HCT116 (cell line): ENCODE data around the gene SETD3. TPM values are rescaled to one million over a fixed set of nuclear protein-coding genes. Genes with fewer than 3 reads are reported as not detected.

ENCODE experiments used
- ATAC-seq: fragments of 200-7000 bp; cut with Tn5 transposase; 2 replicates; pipeline ENCODE4 v1.9.1; 2020; ENCODE audit warnings: mild to moderate bottlenecking, moderate library complexity
- BruUV-seq: library from RNA; stranded (reverse); fragments of 400-500 nt; replicated peaks from 2 replicates; lab custom pipeline; 2021; lab: Mats Ljungman, UMichigan
- CTCF ChIA-PET: fragments of 300-600 bp; sonication (Branson Sonifier 250); formaldehyde crosslinking; loops from one replicate; lab custom pipeline; 2021; ENCODE audit warnings: antibody characterized with exemption; lab: Charles Lee
- POLR2A ChIA-PET: fragments of 300-600, 350-600 bp; sonication (Branson Sonifier 250); formaldehyde crosslinking; loops from one replicate; lab custom pipeline; 2021; ENCODE audit warnings: antibody characterized with exemption; lab: Charles Lee
- RAD21 ChIA-PET, 2 experiments: fragments of 300-600 bp; sonication (Branson Sonifier 250); formaldehyde crosslinking; loops; one replicate each; lab custom pipeline; 2023; ENCODE audit warnings: low total read pairs in 2 of 2; ENCODE audit not compliant: uncharacterized antibody in 2 of 2, unreplicated experiment in 2 of 2, low non-redundant PET in 1 of 2; lab: Charles Lee
- DNase-seq: peaks from one replicate; pipeline ENCODE4 v3.0.0-alpha.2; 2010; ENCODE audit warnings: low read depth, low spot score
- H2AFZ ChIP-seq: fragments of 200-600 bp; shearing (Covaris generic), sonication (generic); 2 replicates; pipeline ENCODE4 v1.6.1; 2017; ENCODE audit warnings: low read depth, mixed run types, mixed read lengths, antibody characterized with exemption, low read length; ENCODE audit not compliant: poor library complexity, severe bottlenecking
- H3K27ac ChIP-seq: 2 replicates; pipeline ENCODE4 v1.5.1; 2012; ENCODE audit warnings: low read depth, low read length
- H3K27me3 ChIP-seq: fragments of 200-600 bp; sonication (generic); 2 replicates; pipeline ENCODE4 v1.6.1; 2016; ENCODE audit warnings: mixed run types, low read length, mixed read lengths; ENCODE audit not compliant: insufficient read depth
- H3K36me3 ChIP-seq, 2 experiments: fragments of 200-500 bp in 1 of 2; fragments of 200-600 bp in 1 of 2; sonication (Bioruptor generic) in 1 of 2; sonication (generic) in 1 of 2; 2 replicates each; pipeline versions ENCODE4 v1.5.1 to v1.6.1; 2014 to 2016; ENCODE audit warnings: low read length in 2 of 2, inconsistent platforms in 1 of 2, mixed read lengths in 1 of 2, mixed run types in 1 of 2; ENCODE audit not compliant: insufficient read depth in 2 of 2, control insufficient read depth in 1 of 2
- H3K4me1 ChIP-seq, 2 experiments: fragments of 200-600 bp in 1 of 2; sonication (generic) in 1 of 2; 2 replicates each; pipeline versions ENCODE4 v1.5.1 to v1.6.1; 2012 to 2017; ENCODE audit warnings: low read length in 2 of 2, inconsistent platforms in 1 of 2, mild to moderate bottlenecking in 1 of 2, mixed read lengths in 1 of 2, mixed run types in 1 of 2, moderate library complexity in 1 of 2; ENCODE audit not compliant: insufficient read depth in 2 of 2, control insufficient read depth in 1 of 2
- H3K4me2 ChIP-seq: fragments of 200-600 bp; sonication (generic); 2 replicates; pipeline ENCODE4 v1.6.1; 2017; ENCODE audit warnings: mixed run types, low read length, mixed read lengths
- H3K4me3 ChIP-seq, 2 experiments: fragments of 200-600 bp in 1 of 2; sonication (generic) in 1 of 2; replicated peaks in 1 of 2; 2 replicates each; pipeline ENCODE4 v1.5.1; 2011 to 2016; ENCODE audit warnings: low read length in 2 of 2, control low read depth in 1 of 2, low read depth in 1 of 2, mild to moderate bottlenecking in 1 of 2, mixed read lengths in 1 of 2, mixed run types in 1 of 2
- H3K79me2 ChIP-seq: fragments of 200-600 bp; sonication (generic); 2 replicates; pipeline ENCODE4 v1.6.1; 2017; ENCODE audit warnings: mild to moderate bottlenecking, mixed run types, low read length, moderate library complexity, mixed read lengths; ENCODE audit not compliant: insufficient read depth
- H3K9ac ChIP-seq: fragments of 200-600 bp; sonication (generic); 2 replicates; pipeline ENCODE4 v1.6.1; 2016; ENCODE audit warnings: low read length, mixed read lengths
- H3K9me2 ChIP-seq: fragments of 200-600 bp; sonication (generic), shearing (Covaris generic); 2 replicates; pipeline ENCODE4 v1.6.1; 2017; ENCODE audit warnings: mixed run types, mild to moderate bottlenecking, moderate library complexity; ENCODE audit not compliant: insufficient read depth
- H3K9me3 ChIP-seq, 2 experiments: fragments of 200-500 bp in 1 of 2; fragments of 200-600 bp in 1 of 2; sonication (Bioruptor generic) in 1 of 2; sonication (generic) in 1 of 2; 2 replicates each; pipeline ENCODE4 v1.6.1; 2014 to 2017; ENCODE audit warnings: low read length in 2 of 2, mixed read lengths in 2 of 2, inconsistent platforms in 1 of 2, low read depth in 1 of 2, mild to moderate bottlenecking in 1 of 2, mixed run types in 1 of 2, moderate library complexity in 1 of 2; ENCODE audit not compliant: control insufficient read depth in 1 of 2, insufficient read depth in 1 of 2
- H4K20me1 ChIP-seq: fragments of 200-600 bp; sonication (generic), shearing (Covaris generic); 2 replicates; pipeline ENCODE4 v1.6.1; 2017; ENCODE audit warnings: mixed run types, mild to moderate bottlenecking, moderate library complexity; ENCODE audit not compliant: insufficient read depth
- CBX3 ChIP-seq: IDR thresholded peaks from 2 replicates; pipeline ENCODE4 v1.6.1; 2012; ENCODE audit warnings: low read depth
- EZH2 ChIP-seq: fragments of 200-600 bp; sonication (generic); IDR thresholded peaks from 2 replicates; pipeline ENCODE4 v1.6.1; 2017; ENCODE audit warnings: antibody characterized with exemption, mixed run types
- FOSL1 ChIP-seq: IDR thresholded peaks from 2 replicates; pipeline ENCODE4 v1.6.1; 2012; ENCODE audit warnings: low read depth
- JUND ChIP-seq: IDR thresholded peaks from 2 replicates; pipeline ENCODE4 v1.6.1; 2012
- RAD21 ChIP-seq: IDR thresholded peaks from 2 replicates; pipeline ENCODE4 v1.6.1; 2012; ENCODE audit warnings: low read depth, mild to moderate bottlenecking
- ZBTB33 ChIP-seq: IDR thresholded peaks from 2 replicates; pipeline ENCODE4 v1.6.1; 2011; ENCODE audit warnings: mild to moderate bottlenecking, low read length, moderate library complexity; ENCODE audit not compliant: insufficient replicate concordance; ENCODE audit errors: extremely low read depth
- intact Hi-C: fragments of 100-400 bp; cut with micrococcal nuclease; formaldehyde crosslinking; loops from 2 replicates; pipeline ENCODE4 v1.10.0; 2022
- total RNA-seq: library from RNA; stranded (reverse); gene quantifications from one replicate; pipeline ENCODE4 v1.2.1, GENCODE V29; 2021; ENCODE audit not compliant: unreplicated experiment

The SETD3 gene
- total RNA-seq, 1 experiment from 2014 or later = 46.6 TPM

DNA sequence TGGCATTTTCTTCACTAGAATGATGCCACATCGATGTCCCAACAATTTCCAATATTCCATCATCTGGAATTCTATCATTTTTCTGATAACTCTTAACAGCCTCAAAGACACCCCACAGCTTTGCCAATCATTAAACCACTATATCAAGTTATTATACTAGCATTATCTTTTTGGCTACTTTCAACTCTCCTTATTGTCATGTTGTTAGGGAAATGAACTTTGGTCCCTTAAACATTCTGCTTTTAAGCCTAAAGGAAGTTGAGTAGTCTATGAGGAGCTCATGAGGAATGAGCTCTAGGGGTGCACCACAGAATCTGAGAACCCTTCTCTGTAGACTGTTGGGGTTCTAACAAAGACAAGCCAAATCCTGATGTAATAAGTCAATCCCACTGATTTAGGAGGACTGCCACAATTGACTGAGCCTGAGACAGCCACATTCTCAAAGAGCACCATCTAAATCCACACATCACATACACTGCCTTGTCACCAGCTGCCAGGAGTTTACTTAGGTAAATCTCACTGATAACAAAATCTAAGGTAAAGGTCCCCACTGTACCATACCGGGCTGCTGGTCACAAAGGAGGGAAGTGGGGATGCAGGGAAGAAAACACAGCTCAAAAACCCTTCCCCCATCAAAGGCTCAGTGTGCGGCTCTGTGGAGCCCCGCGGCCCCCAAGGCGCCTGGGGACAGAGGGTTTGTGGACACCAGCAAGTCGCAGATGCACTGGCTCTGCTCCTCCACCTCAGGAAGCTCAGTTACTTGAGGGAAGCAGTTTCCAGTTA, 58.2 kb downstream of the SETD3 start:
- DNase-seq = no peak
- no peak overlapping the region for H3K9ac ChIP-seq

More for the DNA sequence above, 58.2 kb downstream of the SETD3 start:
- Histone ChIP-seq H3K9me3 (no peaks in the 10 kb centered on the region), H3K4me3 (no peak overlapping the region), H4K20me1 (no peaks in the 10 kb centered on the region), H3K9me2 (no peaks in the 10 kb centered on the region), H3K27me3 (no peaks in the 10 kb centered on the region), H3K36me3 (no peaks in the 10 kb centered on the region), H3K4me1 (no peaks in the 10 kb centered on the region), H3K79me2 (no peaks in the 10 kb centered on the region; the same call in 1 of the 2 replicates), H3K27ac (no peak overlapping the region), H3K4me2 (no peak overlapping the region), H2AFZ (no peak overlapping the region)
- BruUV-seq = no TSS peak
- intact Hi-C loops = no loop called here
- TF ChIP-seq RAD21 (no peak), FOSL1 (no peak), ZBTB33 (no peak), CBX3 (no peak), JUND (no peak), EZH2 (no peak)
- POLR2A ChIA-PET = no interaction called here
- RAD21 ChIA-PET = interaction anchor here in 1 of 2 experiments (0.5 kb wide), 1 partner anchor 34 kb away, joined by 4 read pairs; no protein-coding TSS in a partner anchor
- ATAC-seq = no peak
- CTCF ChIA-PET = interaction anchor here (1.7 kb wide), 1 partner anchor 33 kb away, joined by 4 read pairs; no protein-coding TSS in a partner anchor
